ENCODE data around the gene DPEP2. TPM values are rescaled to one million over a fixed set of nuclear protein-coding genes. Genes with fewer than 3 reads are reported as not detected.

The DPEP2 gene
- total and polyA plus RNA-seq, 2 of the 13 experiments (the other 11 are each of a cell fraction or from before 2014, with no cell fraction given), result 0.18 TPM; not detected in 1

DNA sequence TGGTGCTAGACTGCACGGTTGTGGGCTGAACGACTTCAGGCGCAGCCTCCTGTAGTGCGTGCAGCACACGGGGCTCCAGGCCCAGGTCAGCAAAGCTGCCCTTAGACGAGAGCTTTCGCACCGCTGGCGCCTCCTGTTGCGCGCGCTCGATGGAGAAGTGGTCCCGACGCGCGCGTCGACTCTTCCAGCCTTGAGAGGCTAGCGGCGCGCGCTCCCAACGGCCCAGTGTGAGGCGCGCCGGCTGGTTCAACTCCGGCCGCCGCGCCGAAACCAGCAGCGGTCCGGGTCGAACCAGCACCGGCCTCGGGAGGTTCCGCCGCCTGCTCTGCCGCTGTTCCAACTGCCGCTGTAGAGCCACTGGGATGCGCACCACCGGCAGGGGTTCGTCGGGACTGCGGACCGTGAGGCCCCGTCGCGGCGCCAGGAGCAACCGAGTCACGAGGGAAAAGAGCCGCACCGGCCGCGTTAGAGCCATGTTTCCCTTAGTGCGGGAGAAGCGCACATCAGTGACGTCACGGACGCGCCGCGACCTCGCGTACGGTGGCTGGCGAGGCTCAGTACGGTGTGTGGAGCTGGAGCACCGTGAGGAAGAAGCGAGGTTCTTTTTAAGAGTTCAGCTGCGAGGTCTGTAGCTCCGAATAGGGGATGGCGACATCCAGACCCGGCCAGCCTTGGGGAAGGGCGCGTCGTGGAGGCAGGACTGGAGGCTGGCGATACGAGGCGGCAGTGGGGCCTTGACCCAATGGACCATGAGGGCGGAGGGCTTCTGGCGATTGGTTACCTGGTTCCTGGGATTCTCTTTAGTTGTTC lies 23.6 kb upstream of the DPEP2 start, which contains the start of the genes DDX28 and DUS2 (continued):
- TF ChIP-seq ZBTB21 (CRISPR knock-in tag; IDR thresholded peaks at IDR 0.05) (peak; percentile 67), STAT5B (CRISPR knock-in tag; IDR thresholded peaks at IDR 0.05) (peak; percentile 8; the same call in 1 of the 2 replicates), RFXANK (CRISPR knock-in tag; IDR thresholded peaks at IDR 0.05) (peak; percentile 72; the same call in 1 of the 2 replicates), ZNF441 (CRISPR knock-in tag; IDR thresholded peaks at IDR 0.05; ENCODE audit: borderline replicate concordance) (peak; percentile 84; the same call in 1 of the 2 replicates), PBX3 (CRISPR knock-in tag; IDR thresholded peaks at IDR 0.05; ENCODE audit: borderline replicate concordance) (peak; percentile 79), POLR2AphosphoS5 (IDR thresholded peaks at IDR 0.05; ENCODE audit: low read depth, low read length) (peak; percentile 92), ATF7-NPFF (CRISPR knock-in tag; IDR thresholded peaks at IDR 0.05; ENCODE audit: low read depth) (peak; percentile 87; the same call in 1 of the 2 replicates), TMF1 (CRISPR knock-in tag; IDR thresholded peaks at IDR 0.05; ENCODE audit: low read depth) (peak; percentile 96), ZSCAN20 (CRISPR knock-in tag; IDR thresholded peaks at IDR 0.05; ENCODE audit: borderline replicate concordance) (peak; percentile 82), ZNF619 (CRISPR knock-in tag; IDR thresholded peaks at IDR 0.05) (peak; percentile 59; the same call in 1 of the 2 replicates), DPF2 (CRISPR knock-in tag; IDR thresholded peaks at IDR 0.05; ENCODE audit: borderline replicate concordance, low read depth) (no peak; the same call in 1 of the 2 replicates), HBP1 (CRISPR knock-in tag; IDR thresholded peaks at IDR 0.05; ENCODE audit: low read depth) (peak; percentile 99), ZNF225 (CRISPR knock-in tag; IDR thresholded peaks at IDR 0.05) (peak; percentile 92), ZSCAN30 (CRISPR knock-in tag; IDR thresholded peaks at IDR 0.05) (no peak), ZNF234 (CRISPR knock-in tag; conservative IDR thresholded peaks at IDR 0.05) (no peak; the same call in 1 of the 2 replicates), HNRNPLL (IDR thresholded peaks at IDR 0.05; ENCODE audit: low read depth, low read length, poor library complexity, severe bottlenecking) (peak; percentile 75), BORCS8-MEF2B (CRISPR knock-in tag; IDR thresholded peaks at IDR 0.05) (peak; percentile 89), NFRKB (IDR thresholded peaks at IDR 0.05) (peak; percentile 77; the same call in 1 of the 2 replicates), IRX3 (CRISPR knock-in tag; IDR thresholded peaks at IDR 0.05; ENCODE audit: borderline replicate concordance, low read depth) (peak; percentile 86; the same call in 1 of the 2 replicates), HMG20B (CRISPR knock-in tag; conservative IDR thresholded peaks at IDR 0.05) (0 out of 2 replicates have a peak, but pooled peaks have one; percentile 54), MLLT10 (CRISPR knock-in tag; IDR thresholded peaks at IDR 0.05) (no peak), ZNF660 (CRISPR knock-in tag; IDR thresholded peaks at IDR 0.05; ENCODE audit: borderline replicate concordance, low read depth) (0 out of 2 replicates have a peak, but pooled peaks have one; percentile 10), MYNN (CRISPR knock-in tag; IDR thresholded peaks at IDR 0.05; ENCODE audit: low read depth) (no peak; the same call in 1 of the 2 replicates), PLRG1 (conservative IDR thresholded peaks at IDR 0.05) (no peak), ZFX (CRISPR knock-in tag; IDR thresholded peaks at IDR 0.05; ENCODE audit: low read depth) (peak; percentile 99), TBX2 (CRISPR knock-in tag; IDR thresholded peaks at IDR 0.05; ENCODE audit: borderline replicate concordance) (peak; percentile 83), ZNF652 (CRISPR knock-in tag; IDR thresholded peaks at IDR 0.05; ENCODE audit: borderline replicate concordance, low read depth) (peak; percentile 63; the same call in 1 of the 2 replicates)
- TF ChIP-seq, protein P1, sequence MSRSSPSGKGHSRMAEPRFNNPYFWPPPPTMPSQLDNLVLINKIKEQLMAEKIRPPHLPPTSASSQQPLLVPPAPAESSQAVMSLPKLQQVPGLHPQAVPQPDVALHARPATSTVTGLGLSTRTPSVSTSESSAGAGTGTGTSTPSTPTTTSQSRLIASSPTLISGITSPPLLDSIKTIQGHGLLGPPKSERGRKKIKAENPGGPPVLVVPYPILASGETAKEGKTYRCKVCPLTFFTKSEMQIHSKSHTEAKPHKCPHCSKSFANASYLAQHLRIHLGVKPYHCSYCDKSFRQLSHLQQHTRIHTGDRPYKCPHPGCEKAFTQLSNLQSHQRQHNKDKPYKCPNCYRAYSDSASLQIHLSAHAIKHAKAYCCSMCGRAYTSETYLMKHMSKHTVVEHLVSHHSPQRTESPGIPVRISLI (CRISPR knock-in tag; IDR thresholded peaks at IDR 0.05; ENCODE audit: borderline replicate concordance), result peak; percentile 72; the same call in 1 of the 2 replicates

Data from HepG2 (cell line).